BLaER1 treated with 17β-estradiol and CSF1 and Interleukin-3, amounts not matched to agents 10 nM and 100 nM (cell line): ENCODE data around the gene PCBD1.

Experiments
- H3K27ac ChIP-seq, 11 experiments: shearing (Covaris generic); formaldehyde crosslinking; 2 replicates each; pipeline ENCODE4 v1.8.1; 2022
- H3K27me3 ChIP-seq, 11 experiments: shearing (Covaris generic); formaldehyde crosslinking; 2 replicates each; pipeline ENCODE4 v1.8.1; 2022
- H3K36me3 ChIP-seq, 11 experiments: shearing (Covaris generic); formaldehyde crosslinking; 2 replicates each; pipeline ENCODE4 v1.8.1; 2022
- H3K4me1 ChIP-seq, 10 experiments: shearing (Covaris generic); formaldehyde crosslinking; 2 replicates each; pipeline ENCODE4 v1.8.1; 2022
- H3K4me2 ChIP-seq, 11 experiments: shearing (Covaris generic); formaldehyde crosslinking; 2 replicates each; pipeline ENCODE4 v1.8.1; 2022
- H3K4me3 ChIP-seq, 10 experiments: shearing (Covaris generic); formaldehyde crosslinking; 2 replicates each; pipeline ENCODE4 v1.8.1; 2022
- H3K9ac ChIP-seq, 11 experiments: shearing (Covaris generic); formaldehyde crosslinking; 2 replicates each; pipeline ENCODE4 v1.8.1; 2022
- H3K9me3 ChIP-seq, 11 experiments: shearing (Covaris generic); formaldehyde crosslinking; replicated peaks in 1 of 11; 2 replicates each; pipeline ENCODE4 v1.8.1; 2022
- H4K20me1 ChIP-seq, 11 experiments: shearing (Covaris generic); formaldehyde crosslinking; 2 replicates each; pipeline ENCODE4 v1.8.1; 2022
- Cebpa-rat ChIP-seq, 11 experiments: shearing (Covaris generic); IDR thresholded peaks; 2 replicates each; pipeline ENCODE4 v1.8.1; 2022

Gene PCBD1

GRCh38 chr10:70913191-70913892, 25.0 kb upstream of the PCBD1 start:
- H3K27me3 ChIP-seq, result no peaks in the 10 kb centered on the region
- peaks cover 0 to 8% (median 0%) of the 10 kb centered on the region in 11 experiments; a peak in 4 of 22 replicates for H3K9me3 ChIP-seq
- H3K4me2 ChIP-seq, result peak overlapping the region in 5 of 11 experiments; percentile 2 to 34 (median 21); a peak in 4 of 22 replicates
- H3K4me1 ChIP-seq, result peaks cover 6 to 15% (median 11%) of the 10 kb centered on the region in 10 experiments
- H3K9ac ChIP-seq, result peak overlapping the region in 1 of 11 experiments; percentile 38; a peak in 1 of 22 replicates
- TF ChIP-seq Cebpa-rat (IDR thresholded peaks at IDR 0.05), result no peak
- H3K4me3 ChIP-seq, result no peak overlapping the region
- peaks cover 0 to 30% (median 0%) of the 10 kb centered on the region in 11 experiments; a peak in 1 of 22 replicates for H4K20me1 ChIP-seq
- no peak overlapping the region for H3K27ac ChIP-seq
- no peaks in the 10 kb centered on the region for H3K36me3 ChIP-seq

- Histone ChIP-seq H3K9ac (no peak overlapping the region), H4K20me1 (peaks cover 0 to 27% (median 0%) of the 10 kb centered on the region in 11 experiments; a peak in 1 of 22 replicates), H3K9me3 (peaks cover 0 to 8% (median 0%) of the 10 kb centered on the region in 11 experiments; a peak in 4 of 22 replicates), H3K4me3 (no peak overlapping the region), H3K4me1 (peaks cover 13 to 23% (median 19%) of the 10 kb centered on the region in 10 experiments), H3K4me2 (peak overlapping the region in 3 of 11 experiments; percentile 18 to 35 (median 27); a peak in 3 of 22 replicates), H3K27me3 (no peaks in the 10 kb centered on the region), H3K27ac (no peak overlapping the region), H3K36me3 (no peaks in the 10 kb centered on the region)
- no peak for TF ChIP-seq Cebpa-rat (IDR thresholded peaks at IDR 0.05)
Observed at GRCh38 chr10:70912556-70912955, 24.2 kb upstream of the PCBD1 start.

- Histone ChIP-seq H3K4me2 (no peak overlapping the region), H3K4me1 (peaks cover 22 to 33% (median 28%) of the 10 kb centered on the region in 10 experiments), H3K4me3 (no peak overlapping the region), H3K27ac (no peak overlapping the region), H3K9me3 (peaks cover 0 to 8% (median 0%) of the 10 kb centered on the region in 11 experiments; a peak in 4 of 22 replicates), H3K36me3 (no peaks in the 10 kb centered on the region), H3K9ac (no peak overlapping the region), H4K20me1 (peaks cover 0 to 19% (median 0%) of the 10 kb centered on the region in 11 experiments; a peak in 1 of 22 replicates), H3K27me3 (no peaks in the 10 kb centered on the region)
- no peak for TF ChIP-seq Cebpa-rat (IDR thresholded peaks at IDR 0.05)
Observed at GRCh38 chr10:70911386-70911785, 23.0 kb upstream of the PCBD1 start.

GRCh38 chr10:70910486-70911341, 22.3 kb upstream of the PCBD1 start:
- TF ChIP-seq Cebpa-rat (IDR thresholded peaks at IDR 0.05), result no peak
- no peaks in the 10 kb centered on the region for H3K36me3 ChIP-seq
- no peak overlapping the region for H3K4me2 ChIP-seq
- no peak overlapping the region for H3K4me3 ChIP-seq
- H4K20me1 ChIP-seq, result peaks cover 0 to 16% (median 0%) of the 10 kb centered on the region in 11 experiments; a peak in 1 of 22 replicates
- no peak overlapping the region for H3K27ac ChIP-seq
- H3K4me1 ChIP-seq, result peaks cover 22 to 33% (median 28%) of the 10 kb centered on the region in 10 experiments
- no peak overlapping the region for H3K9ac ChIP-seq
- H3K27me3 ChIP-seq, result no peaks in the 10 kb centered on the region
- H3K9me3 ChIP-seq, result peaks cover 0 to 8% (median 0%) of the 10 kb centered on the region in 11 experiments; a peak in 4 of 22 replicates

- H4K20me1 ChIP-seq, result peaks cover 0 to 17% (median 0%) of the 10 kb centered on the region in 11 experiments; a peak in 2 of 22 replicates
- H3K27me3 ChIP-seq, result no peaks in the 10 kb centered on the region
- no peaks in the 10 kb centered on the region for H3K36me3 ChIP-seq
- H3K4me1 ChIP-seq, result peaks cover 22 to 38% (median 28%) of the 10 kb centered on the region in 10 experiments
- no peak for TF ChIP-seq Cebpa-rat (IDR thresholded peaks at IDR 0.05)
- no peak overlapping the region for H3K27ac ChIP-seq
- H3K4me3 ChIP-seq, result no peak overlapping the region
- no peak overlapping the region for H3K4me2 ChIP-seq
- no peak overlapping the region for H3K9ac ChIP-seq
- H3K9me3 ChIP-seq, result peaks cover 0 to 8% (median 0%) of the 10 kb centered on the region in 11 experiments; a peak in 4 of 22 replicates
Observed at GRCh38 chr10:70909326-70909935, 21.1 kb upstream of the PCBD1 start.

- Histone ChIP-seq H3K9ac (peak overlapping the region in 3 of 11 experiments; percentile 27 to 69 (median 58); a peak in 4 of 22 replicates), H3K4me3 (no peak overlapping the region), H3K9me3 (peaks cover 0 to 8% (median 0%) of the 10 kb centered on the region in 11 experiments; a peak in 4 of 22 replicates), H3K36me3 (no peaks in the 10 kb centered on the region), H3K27ac (no peak overlapping the region), H4K20me1 (peaks cover 0 to 9% (median 0%) of the 10 kb centered on the region in 11 experiments; a peak in 1 of 22 replicates), H3K4me1 (peaks cover 22 to 38% (median 27%) of the 10 kb centered on the region in 10 experiments), H3K4me2 (peak overlapping the region in 10 of 11 experiments; percentile 26 to 89 (median 76); a peak in 17 of 22 replicates), H3K27me3 (no peaks in the 10 kb centered on the region)
- TF ChIP-seq Cebpa-rat (IDR thresholded peaks at IDR 0.05), result no peak
Observed at GRCh38 chr10:70908406-70909296, 20.3 kb upstream of the PCBD1 start.

DNA sequence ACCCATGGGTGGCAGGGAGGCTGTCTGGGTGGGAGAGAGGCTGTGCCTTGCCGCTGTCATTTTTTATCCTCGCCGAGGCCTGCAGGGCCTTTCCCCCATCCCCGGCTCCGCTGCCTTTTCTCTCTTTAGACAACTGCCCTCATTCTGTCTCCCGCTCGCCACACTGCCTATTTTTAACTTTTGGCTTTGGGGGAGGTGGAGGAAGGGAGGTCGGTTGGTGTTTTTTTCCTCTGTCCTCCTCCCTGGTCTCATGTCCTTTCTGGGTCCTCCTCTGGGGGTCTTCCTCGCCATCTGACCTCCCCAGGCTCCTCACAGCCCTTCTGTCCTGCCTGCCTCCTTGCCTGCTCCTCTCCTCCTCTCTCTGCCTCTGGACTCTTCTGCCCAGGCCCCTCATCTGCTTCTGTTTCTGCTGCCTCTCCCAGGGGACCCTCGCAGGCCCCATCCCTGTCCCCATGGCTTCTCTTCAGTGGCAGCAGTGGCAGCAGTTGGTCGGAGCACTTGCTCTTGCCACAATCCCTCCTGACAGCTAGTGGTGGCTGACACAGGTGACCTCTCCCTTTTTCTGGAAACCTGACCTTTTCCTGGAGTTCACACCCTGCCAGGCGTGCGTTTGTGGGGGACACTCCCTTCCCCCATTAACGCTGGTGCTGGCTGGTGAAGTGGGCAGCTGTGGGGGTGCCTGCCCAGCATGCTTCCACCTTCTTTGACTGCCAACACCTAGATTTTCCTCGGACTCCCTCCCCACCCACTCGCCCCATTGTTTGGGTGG, 19.5 kb upstream of the PCBD1 start:
- Histone ChIP-seq H3K36me3 (no peaks in the 10 kb centered on the region), H3K4me3 (peak overlapping the region in 1 of 10 experiments; percentile 35; a peak in 2 of 20 replicates), H3K27ac (peak overlapping the region in 1 of 11 experiments; percentile 44; a peak in 2 of 22 replicates), H4K20me1 (peaks cover 0 to 7% (median 0%) of the 10 kb centered on the region in 11 experiments; a peak in 1 of 22 replicates), H3K9me3 (peaks cover 0 to 8% (median 0%) of the 10 kb centered on the region in 11 experiments; a peak in 4 of 22 replicates), H3K27me3 (no peaks in the 10 kb centered on the region), H3K4me1 (peaks cover 17 to 36% (median 28%) of the 10 kb centered on the region in 10 experiments), H3K4me2 (peak overlapping the region; percentile 26 to 89 (median 73); a peak in 21 of 22 replicates), H3K9ac (peak overlapping the region in 10 of 11 experiments; percentile 3 to 69 (median 43); a peak in 15 of 22 replicates)
- no peak for TF ChIP-seq Cebpa-rat (IDR thresholded peaks at IDR 0.05)
